HG03097 (cell line): Measurements from ENCODE around the gene EVC2.

Experiments
- ATAC-seq: cut with Tn5 transposase; IDR thresholded peaks from one replicate; pipeline ENCODE4 v1.9.1; 2021; ENCODE audit not compliant: unreplicated experiment, low FRiP score

The EVC2 gene

DNA sequence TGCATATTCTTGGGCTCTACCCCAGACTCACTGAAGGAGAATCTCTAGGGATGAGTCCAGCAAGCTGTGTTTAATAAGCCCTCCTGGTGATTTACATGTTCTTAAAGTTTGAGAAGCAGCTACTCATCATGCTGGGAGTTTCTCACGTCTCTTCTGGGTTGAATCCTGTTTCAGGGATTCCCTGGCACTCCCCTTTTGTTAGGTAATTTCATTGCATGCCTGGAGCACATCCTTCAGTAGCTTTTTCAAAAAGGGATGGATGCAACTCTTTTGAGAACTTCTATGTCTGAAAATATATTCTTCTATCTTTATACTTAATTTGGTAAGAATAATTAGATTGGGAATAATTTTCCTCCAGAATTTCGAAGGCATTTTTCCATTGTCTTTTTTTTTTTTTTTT is 7.0 kb upstream of the EVC2 start:
- no peak for ATAC-seq

DNA sequence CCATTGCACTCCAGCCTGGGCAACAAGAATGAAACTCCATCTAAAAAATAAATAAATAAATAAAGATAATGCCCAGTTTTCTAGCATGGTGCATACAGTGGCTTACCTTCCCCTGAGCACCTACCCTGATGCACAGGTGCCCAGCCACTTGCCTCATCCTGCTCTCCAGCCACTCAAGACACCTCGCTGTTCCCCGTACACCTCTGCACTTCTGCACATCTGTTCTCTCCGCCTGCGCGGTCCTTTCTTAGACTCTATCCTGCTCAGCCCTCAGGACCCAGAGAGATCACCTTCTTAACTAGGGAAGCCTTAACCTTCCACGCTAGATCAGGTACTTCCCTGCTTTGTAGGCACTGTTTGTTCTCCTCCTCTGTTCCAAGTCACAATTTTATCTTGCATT is 5.5 kb upstream of the EVC2 start:
- no peak for ATAC-seq

DNA sequence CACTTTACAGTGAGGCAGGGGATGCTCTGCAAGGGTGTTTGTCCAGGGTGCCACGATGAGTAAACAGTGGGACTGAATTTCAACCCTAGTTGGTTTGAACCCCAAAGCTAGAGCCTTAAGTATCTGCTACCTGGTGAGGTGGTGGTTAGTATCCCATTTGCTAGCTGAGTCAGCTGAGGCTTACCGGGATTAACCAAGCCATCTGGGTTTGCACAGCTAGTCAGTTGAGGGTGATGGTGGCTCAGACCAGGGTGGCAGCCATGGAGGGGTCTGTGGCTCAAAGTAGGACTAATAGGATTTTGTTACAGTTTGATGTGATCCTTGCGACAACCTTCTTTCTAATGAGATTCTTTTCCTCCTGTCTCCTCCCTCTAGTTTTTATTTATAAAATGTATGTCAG is 4.6 kb upstream of the EVC2 start:
- ATAC-seq = no peak

DNA sequence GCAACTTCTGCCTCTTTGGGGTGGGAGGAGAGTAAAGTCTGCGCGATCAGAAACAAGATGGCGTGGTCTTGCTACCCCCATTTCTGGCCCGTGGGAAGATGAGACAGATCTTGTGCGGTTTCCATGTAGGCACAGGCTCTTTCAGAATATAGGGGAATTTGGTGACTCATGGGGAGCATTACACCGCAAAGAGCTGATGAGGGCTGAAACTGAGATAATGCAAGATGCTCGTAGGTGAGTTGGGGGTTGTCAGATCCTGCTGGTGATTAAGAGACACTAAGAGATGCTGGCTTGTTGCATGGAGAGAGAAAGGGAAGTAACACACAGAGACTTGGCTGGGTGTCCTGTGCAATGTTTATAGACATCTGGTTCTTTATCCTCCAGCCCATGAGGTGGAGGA is 4.2 kb upstream of the EVC2 start:
- ATAC-seq = no peak

DNA sequence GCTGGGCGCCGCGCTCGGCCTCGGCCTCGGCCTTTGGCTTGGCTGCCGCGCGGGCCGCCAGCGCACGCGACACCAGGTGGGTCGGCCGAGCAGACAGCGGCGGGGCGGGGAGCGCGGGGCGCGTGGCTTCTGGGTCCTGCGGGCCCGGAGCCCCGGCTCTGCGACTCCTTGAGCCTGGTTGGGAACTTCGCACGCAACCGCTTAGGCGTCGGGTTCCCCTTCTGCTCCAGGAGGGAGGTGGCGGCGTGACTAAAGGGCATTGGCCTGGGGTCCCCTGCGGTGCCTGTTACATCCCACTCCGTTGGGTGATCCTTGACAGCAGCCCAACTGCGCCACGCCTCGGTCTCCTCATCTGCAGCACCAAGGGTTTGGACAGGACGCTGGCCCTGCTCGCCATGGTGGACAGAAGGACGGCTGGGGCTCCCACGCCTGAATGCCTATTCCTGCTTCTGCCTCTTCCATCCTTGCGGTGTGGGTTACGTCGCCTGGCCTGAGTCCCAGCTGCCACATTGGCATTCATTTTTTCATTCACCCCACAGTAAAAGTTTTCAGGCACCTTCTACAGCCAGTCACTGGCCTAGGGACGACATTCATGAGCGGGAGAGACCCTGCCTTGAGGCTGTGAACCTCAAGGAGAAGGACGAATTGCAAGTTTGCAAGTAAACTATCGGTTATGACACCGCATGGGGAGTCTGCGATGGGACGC is 3.3 kb upstream of the EVC2 start:
- no peak for ATAC-seq

DNA sequence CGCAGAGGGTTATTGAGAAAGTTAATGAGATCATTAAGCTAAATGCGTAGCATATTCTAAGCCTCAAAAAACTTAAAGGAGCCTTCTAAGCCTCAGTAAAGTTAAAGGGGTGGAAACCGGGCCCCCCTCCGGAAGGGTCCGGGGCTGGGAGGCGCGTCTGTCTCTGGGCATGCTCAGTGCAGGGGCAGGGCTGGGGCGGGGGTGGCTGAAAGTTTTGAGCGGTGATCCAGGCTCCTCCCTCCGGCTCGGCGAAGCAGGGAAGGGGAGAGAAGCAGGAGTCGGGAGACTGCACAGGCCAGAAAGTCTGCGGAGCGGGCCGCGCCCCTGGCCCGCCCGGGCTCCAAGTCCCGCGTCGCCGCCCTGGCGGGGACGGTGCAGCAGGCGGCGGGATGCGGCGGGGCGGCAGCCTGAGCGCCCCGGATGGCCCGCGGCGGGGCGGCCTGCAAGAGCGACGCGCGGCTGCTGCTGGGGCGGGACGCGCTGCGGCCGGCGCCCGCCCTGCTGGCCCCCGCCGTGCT is 2.7 kb upstream of the EVC2 start, which contains the start of gene EVC:
Gene EVC, plus strand, starts transcription at position 241 of the 518 bp plus-strand sequence. Its CDS starts 180 bp downstream, at position 421.
- ATAC-seq = no peak

DNA sequence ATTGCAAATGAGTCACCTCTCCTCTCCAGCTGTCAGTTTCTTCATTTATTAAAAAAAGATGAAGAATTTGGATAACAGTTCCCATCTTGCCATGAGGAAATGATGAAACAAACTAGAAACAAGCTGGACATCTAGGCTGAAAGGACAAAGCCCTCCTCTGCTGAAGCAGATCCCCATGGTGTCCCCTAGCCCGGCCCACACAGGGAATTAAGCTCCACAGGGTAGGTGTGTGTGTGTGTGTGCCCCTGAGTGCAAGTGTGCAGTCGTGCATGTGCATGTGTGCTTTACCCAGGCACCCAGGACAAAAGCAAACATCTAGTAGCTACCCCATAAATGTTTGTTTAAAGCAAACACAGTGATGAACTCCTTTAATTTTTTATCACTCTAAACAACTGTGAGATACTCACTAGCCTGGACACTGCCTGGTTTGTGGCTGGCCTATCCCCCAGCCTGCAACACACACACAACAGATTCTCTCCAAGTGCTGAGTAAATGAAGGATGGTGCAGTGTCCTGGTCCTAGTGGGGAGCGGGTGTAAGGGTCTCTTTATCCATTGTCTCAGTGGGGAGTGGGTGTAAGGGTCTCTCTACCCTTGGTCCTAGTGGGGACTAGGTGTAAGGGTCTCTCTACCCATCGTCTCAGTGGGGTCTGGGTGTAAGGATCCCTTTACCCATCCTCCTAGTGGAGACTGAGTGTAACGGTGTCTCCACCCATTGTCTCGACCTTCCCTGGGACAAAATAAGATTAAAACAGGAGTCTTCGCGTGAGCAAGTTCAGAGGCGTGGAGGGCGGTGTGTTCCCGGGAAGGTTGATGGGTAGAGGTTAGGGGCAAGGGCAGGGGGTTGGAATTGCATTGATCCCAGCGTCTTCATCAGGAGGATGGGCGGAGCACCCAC is 2.0 kb upstream of the EVC2 start:
- no peak for ATAC-seq

DNA sequence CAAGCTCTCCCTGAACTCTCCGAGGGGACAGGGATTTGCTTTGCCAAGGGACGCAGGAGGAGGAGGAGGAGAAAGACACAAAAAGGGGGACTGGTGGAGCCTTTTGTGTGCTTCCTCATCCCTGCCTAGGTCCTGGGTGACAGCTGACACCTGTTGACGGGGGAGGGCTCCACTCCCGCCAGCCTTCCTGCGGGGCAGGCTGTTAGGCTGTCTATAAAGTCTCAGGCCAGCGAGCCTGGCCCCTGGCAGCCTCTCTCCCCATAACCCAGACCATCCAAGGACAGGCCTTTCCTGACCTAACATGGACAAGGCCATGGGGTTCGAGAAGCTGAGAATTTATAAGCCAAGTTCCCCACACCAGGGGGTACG is 832 bp upstream of the EVC2 start:
- no peak for ATAC-seq

DNA sequence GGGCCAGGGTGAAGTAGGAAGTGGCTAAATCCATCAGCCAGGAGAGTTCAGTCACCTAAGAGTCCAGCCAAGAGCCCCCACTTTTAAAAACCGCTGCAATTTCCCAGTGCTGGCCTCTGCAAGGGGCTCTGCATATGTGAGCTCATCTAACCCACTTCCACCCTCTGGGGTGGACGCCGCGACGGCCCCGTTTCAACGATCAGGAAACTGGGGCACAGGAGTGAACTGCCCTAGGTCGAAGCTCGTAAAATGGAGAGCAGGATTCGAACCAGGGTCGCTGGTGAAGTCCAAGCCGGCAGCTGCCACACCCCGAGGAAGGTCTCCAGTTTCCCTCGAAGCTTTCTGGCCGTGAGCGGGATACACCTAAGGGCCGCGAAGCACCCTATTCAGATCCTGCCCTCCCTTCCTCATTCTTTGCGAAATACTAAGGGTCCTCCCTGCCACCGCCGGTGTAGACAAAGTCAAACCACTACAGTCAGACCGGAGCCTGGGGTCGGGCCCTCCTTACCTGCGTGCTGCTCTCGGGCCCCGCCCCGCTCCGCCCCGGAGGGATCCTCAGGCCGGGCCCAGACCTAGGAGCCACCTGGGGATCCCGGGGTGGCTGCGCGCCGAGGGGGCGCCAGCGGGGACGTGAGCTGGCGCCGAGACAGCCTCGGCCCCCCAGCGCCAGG is 446 bp downstream of the EVC2 start:
- no peak for ATAC-seq

DNA sequence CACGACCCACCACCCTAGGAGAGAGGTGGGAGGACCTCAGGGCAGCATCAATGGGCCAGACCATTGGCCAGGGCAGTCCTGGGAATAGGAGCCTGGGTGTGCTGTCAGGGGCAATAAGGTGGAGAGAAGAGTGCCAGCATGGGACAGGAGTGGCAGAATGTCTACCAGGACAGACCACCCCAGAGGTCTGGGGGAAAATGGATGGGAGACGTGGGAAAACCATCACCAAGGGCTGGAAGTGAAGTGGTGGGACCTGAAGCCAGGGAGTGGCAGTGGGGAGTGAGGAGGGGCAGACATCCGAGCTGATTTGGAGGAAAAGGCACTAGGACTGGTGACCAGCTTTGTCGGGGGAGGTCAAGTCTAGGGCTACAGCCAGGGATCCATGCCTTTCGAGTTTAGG is 993 bp downstream of the EVC2 start:
- ATAC-seq = no peak

DNA sequence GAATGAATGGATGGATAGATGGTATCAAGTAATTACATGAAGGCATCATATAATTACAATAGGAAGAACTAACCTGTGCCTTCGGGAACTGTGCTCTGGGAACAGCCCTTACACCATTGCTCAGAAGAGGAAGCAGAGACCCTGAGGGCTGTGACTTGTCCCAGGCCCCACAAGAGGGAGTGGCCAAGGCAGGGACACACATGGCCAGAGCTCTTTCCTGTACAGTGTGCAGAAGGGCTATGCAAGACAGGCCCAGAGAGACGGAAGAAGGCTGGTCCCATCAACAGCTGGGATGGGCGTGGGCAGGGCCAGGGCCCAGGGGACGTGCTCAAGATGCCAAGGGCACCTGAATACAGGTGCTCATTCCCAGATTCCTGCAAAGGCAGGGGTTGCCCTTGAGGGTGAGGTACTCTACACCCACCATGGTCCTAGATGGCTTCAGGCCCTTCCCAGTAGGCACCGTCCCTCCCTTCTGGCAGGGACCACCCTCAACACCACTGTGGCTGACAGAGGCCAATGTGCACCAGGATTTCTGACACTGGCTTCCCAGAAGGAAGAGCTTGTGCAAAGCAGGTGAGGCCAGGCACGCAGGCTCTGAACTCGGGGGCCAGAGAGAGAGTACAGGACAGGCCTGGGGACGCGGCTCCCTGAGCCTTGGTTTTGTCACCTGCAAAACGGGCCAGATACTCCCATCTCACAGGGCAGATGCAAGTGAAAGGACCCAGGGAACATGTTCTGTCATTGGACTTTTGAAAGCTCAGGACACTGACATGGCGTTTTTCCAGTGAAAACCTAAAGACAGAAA is 1.7 kb downstream of the EVC2 start:
- no peak for ATAC-seq

DNA sequence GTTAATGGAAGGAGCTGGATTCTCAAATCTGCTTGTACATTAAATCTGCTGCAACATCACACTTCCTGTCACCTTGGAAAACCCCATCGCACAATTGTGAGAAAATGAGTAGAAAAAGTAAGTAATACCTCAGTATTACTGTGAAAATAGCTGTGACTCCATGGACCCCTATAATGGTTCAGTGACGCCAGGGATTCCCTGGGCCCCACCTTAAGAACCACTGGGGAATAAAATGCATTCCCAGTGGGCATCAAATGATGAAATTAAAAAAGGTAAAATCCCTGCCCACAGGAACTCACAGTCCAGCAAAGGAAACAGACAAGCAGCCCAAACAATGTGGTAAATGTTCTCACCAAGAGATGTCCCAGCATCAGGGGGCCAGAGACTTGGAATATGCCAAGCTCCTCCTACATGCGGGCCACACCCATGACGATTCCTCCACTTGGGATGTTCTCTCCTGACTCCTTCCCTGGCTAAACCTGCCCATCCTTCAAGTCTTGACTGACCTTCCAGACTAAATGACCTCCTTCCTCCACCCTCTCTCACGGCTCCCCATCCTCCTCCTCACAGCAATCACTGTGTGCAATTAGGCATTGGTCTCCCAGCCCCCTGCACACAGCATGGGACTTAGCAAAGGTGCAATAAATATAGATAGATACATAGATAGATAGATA is 2.6 kb downstream of the EVC2 start:
- ATAC-seq = no peak

DNA sequence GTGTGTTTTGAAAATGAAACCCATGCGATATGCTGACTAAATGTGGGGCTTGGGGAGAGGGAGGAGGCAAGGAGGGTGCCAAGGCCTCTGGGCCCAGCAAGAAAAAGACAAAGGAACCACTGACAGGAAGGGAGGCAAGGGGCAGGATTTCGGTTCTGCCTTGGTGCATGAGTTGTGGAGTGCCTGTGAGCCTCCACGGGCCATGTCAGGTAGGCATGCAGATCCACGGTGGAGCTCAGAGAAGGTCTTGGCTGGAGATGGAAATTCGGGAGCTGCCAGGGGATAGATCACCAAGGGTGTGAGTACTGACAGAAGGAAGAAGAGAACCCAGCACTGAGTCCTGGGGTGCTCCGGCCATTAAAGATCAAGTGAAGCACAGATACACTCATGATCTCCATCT is 4.1 kb downstream of the EVC2 start:
- no peak for ATAC-seq

DNA sequence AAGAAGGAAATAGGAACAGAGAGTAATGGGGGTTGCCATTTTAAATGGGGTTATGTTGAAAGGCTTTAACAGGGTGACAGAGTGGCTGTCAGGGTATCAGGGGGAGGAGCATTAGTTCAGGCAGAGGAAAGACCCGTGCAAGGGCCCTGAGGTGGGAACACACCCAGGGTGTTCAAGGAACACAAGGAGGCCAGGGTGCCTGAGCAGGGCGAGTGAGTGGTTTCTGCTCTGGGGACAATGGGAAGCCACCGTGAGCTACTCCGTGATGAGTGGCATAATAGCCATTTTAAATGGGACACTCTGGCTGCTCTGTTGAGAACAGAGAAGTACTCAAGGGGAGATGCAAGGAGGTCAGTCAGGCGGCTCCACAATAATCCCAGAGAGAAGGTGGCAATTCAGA is 4.5 kb downstream of the EVC2 start:
- no peak for ATAC-seq

DNA sequence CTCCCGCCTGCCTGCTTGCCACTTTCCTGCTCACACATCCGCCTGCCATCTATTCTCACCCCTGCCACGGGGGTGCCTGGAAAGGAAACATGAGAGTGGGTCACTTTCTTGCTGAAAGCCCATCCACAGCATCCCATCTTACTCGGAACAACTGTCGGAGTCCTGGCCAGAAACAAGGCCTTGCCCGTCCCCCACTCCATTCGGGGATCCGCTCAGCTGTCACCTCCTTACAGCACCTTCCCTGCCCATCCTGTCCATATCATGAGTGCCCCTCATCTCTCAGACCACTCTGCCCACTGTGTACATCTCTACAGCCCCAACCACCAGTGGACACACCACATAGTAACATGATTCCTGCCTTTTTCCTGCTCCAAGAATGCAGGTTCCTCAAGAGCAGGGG is 6.4 kb downstream of the EVC2 start:
- ATAC-seq = no peak

DNA sequence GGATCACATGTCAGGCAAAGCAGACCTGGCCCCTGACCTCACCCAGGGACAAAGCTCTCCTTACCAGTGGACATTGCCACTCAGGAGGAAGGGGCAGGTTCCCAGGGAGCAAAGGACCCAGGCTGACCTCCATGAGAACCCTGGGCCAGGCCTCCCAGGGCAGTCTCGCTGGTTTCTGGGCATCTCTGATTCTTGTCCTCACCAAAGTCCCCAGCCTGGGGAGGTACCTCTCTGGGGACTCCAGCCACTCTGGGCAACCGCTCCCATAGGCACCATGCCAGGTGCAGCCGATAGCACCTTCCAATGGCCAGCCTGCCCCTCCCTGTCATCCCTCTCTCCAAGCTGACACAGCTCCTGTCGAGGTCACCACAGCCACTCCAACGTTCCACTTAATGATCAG is 7.9 kb downstream of the EVC2 start:
- no peak for ATAC-seq

DNA sequence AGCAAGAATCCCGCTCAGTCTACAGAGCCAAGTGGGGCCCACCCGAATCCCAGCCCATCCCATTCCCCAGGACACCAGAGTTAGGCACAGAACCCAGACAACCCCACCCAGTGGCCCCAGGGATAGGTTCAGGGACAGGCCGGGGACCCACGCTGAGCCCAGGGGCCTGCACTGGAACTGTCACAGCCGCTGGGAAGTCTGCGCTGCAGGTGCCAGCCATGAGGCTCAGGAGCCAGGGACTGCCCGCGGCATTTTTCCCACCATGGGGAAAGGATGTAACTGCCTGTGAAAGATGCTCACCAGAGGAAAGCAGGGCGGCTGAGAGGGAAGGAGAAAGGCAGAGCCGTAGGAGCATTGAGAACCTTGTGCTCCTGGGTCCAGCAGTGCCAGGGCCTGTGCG is 12.0 kb downstream of the EVC2 start:
- ATAC-seq = no peak

DNA sequence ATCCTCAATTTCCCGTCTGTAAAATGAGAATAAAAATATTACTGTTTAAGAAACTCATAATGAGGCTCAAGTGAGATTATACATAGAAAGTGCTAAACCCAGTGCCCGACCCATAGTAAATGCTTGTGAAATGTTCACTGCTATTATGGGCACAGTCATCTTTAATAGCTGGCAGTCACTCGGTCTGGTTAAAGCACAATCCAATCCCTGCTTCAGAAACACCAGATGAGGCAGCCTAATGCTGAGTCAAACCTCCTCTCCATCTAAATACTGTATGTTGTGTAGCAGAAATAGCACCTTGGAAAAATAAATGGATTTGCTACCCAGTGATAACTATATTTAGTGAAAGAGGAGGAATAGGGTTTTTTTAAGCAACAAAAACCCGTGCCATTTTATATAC is 14.5 kb downstream of the EVC2 start:
- no peak for ATAC-seq

DNA sequence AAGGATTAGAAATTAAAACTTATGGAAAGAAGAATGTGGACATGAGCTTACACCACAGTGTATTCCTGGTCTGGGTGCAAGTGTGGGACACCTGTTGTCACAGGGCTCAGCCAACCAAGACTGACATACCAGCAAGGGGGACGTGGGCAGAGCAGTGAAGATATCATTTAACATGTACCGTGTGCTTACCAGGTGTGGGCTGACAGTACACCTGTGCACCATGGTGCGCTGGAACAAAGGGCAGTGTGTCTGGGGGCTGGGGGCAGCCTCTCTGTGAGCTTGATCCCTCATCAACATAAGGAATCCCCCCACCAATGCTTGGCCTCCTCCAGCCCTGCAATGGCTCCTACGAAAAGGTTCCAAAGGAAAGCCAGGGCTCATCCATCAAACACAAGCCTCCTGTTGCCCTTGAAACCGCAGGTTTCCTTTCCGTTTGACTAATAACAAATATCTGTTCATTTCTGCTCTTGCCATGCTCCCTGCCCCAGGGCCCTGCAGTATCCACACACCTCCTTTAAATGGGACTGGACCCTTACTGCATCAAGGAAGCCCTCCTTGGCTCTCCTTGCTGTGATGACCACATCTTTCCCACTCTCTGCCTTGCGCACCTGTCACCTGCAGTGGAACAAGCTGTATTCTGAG is 16.7 kb downstream of the EVC2 start:
- ATAC-seq = no peak
